Measurements from ENCODE around the gene CDH8.
"Not testable (repeated sequence)": the region's sequence is repeated elsewhere in the genome, so short reads cannot be mapped to it uniquely, and the experiment has no call there.

The CDH8 gene

GRCh38 chr16:61836804-61837393 is 199.3 kb downstream of the CDH8 start:
- no peak for DNase-seq

GRCh38 chr16:61834082-61834481 is 202.2 kb downstream of the CDH8 start:
- DNase-seq: no peak

DNA sequence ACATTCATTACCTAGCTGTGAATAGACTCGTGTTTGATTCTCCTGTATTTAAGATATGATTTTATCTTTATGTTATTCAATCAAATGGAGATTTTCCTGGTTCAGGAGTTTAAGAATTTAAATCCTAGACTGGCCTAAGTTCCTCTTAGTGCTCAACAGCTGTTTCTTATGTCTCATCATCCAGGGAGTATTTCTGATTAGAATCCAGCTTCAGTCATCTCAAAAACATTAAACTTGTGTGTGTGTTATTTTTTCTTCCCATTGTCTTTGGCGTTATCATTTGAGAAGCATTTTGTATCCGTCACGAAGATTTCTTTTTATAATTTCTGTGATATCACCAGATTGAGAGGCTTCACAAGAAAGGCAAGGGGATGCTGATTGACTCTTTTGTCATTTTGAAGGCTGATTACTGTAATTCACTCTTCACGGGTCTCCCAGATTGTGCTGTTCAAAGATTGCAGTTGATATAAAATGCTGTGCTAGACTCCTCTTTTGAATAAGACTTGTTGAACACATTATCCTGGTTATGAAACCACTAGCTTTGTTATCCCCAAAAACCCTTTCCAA is 204.8 kb downstream of the CDH8 start:
- no peak for DNase-seq

DNA sequence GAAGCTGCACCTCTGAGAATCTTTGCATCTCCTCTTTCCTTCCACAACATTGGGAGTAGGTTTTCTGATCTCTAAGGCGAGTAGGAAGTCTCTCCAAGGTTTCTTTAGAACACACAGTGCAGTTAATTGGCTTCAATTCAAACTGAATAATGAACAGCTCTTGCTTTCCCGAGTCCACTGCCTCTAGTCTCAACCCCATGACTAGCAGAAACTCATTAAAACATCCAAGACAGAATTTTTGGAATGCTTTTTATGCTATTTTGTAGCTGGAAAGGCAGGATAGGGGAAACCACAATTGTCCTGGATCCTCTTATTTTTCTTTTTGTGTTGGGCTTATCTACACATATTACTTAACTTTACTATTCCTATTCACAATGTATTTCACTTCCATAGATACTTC is 206.6 kb downstream of the CDH8 start:
- DNase-seq: no peak

- DNase-seq: no peak
Observed at GRCh38 chr16:61823326-61823725, 212.9 kb downstream of the CDH8 start.

DNA sequence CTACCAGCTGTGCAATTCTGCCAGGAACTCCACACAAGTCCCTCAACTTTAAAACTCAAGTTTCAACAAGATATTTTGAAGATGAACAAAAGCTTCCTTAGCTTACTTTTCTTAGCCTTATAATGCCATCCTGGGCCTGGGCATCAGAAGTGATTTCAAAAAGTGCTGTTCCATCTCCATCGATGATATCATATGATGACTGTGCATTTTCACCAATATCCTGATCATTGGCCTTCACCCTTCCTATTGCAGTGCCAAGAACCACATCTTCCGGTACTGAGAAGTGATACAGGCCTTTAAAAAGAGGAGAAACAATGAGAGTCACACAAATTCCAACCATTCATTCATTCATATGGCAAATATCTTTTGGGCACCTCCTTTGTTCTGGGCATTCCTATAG is 215.4 kb downstream of the CDH8 start:
- no peak for DNase-seq

- DNase-seq: no peak
Observed at GRCh38 chr16:61820398-61820797, 215.8 kb downstream of the CDH8 start.

GRCh38 chr16:61818850-61819249 is 217.4 kb downstream of the CDH8 start:
- DNase-seq: no peak

DNA sequence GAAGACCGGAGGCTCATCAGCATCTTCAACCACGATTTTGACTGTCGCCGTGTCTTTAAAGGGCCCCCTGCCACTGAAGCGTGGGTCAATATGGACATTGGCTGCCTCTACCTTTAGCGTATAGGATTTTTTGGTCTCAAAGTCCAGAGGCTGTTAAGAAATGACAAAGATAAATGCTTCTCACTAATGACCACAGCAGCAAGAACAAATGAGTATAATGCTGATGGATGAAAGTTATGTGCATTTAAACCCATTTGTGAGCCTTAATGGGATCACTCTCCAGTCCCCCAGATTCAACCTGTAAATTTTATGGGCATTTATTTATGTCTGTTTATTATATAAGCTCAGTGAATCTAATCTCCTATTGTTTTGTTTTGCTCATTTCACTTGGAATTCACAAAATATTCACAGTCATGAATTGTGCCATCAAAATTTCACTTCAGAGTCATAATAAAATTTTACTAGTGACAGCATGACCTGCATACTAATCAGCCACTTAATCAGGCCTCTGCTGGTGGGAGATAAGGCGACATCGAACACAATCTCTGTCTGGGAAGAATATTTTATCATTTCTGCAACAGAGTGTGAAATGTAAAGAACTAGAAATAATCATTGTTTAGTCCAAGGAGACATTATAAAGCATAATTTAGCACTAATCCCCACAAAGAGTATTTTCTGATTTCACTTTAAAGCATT is 218.5 kb downstream of the CDH8 start:
- no peak for DNase-seq

GRCh38 chr16:61814726-61815347 is 221.4 kb downstream of the CDH8 start:
- no peak for DNase-seq

DNA sequence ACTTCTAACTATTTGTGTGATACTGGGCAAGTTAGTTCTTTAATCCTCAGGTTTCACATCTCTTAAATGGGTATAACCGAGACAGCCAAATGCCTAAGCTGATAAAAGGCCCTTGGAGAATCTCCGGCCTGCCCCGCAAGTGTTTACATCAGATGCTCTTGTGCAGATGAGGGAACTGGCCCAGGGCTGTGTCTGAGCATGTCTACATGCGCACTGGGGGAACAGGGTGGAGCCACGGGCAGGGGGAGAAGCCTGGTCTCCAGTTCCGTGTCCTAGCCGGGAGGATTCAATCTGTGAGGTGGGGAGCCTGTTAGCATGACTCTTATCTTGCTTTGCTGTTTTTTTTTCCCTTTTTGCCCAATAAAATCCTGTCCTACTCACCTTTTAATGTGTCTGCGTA is 222.9 kb downstream of the CDH8 start:
- DNase-seq: no peak

DNA sequence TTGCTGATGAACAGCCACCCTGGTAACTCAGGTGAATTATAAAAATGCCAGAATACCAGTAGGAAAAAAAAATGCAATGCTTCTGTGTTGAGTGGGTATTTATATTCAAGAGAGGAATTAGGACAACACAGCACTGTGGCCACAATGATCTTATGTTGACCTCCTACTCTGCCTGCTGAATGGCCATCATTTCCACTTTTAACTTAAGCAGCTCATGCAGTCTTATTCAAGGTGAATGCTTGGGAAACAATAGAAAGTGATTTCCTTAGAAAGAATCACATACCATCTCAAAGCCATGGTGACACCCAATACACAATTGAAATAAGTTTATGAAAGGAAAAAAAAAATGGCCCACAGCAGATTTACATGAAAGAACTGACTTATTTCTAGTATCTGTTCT is 224.0 kb downstream of the CDH8 start:
- no peak for DNase-seq

DNA sequence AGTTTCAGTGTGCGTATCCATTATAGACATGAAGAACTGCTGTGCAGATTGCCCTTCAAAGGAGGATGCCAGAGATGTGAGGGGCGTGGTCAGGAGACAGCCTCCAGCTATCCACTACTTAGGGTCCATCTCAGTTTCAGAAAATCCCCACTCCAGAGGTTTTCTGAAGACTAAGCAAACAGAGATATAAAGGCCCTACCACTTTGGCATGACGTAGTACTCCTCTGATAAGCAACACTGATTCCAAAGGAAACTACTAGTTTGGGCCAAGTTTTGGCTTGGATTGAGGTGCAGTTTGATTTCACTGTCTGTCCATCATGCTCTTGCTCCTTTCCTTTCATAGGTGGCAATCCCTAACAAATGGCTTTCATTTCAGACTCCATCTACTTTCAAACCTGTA is 228.7 kb downstream of the CDH8 start:
- DNase-seq: no peak

DNA sequence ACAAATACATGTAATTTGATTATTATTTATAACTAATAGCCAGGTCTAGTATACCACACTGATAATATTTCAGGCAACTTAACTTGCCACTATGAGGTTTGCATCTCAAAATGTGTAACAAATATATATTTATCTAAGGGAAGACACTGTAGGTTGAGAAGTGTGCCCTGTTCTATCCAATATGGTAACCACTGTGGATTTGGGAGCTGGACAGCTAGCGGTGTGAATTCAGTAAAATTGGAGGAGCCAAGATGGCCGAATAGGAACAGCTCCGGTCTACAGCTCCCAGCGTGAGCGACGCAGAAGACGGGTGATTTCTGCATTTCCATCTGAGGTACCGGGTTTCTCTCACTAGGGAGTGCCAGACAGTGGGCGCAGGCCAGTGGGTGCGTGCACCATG is 235.0 kb downstream of the CDH8 start:
- not testable (repeated sequence) for DNase-seq

- no peak for DNase-seq
Observed at GRCh38 chr16:61798741-61799140, 237.5 kb downstream of the CDH8 start.

DNA sequence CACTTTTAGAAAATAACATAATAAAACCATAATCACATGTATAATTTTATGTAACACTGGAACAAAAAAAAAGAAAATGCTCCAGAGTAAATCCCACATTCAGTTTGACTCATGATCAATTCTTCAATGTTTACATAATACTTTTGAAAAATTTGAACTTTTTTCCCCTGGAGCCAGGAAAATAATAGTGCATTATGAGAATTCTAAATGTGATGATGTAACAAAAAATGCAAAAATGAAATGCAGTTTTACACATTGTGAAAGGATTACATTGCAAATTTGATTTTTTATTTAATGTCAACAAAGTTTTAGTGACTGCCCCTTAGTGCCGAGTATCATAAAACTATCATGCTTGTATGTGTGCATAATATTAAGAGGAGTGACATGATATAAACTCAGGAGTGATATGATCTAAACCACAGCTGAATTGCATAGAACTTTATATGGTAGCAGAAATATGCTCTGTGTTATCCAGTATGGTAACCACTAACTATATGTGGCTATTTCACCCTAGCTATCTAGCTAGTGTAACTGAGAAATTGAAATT is 238.2 kb downstream of the CDH8 start:
- DNase-seq: no peak

GRCh38 chr16:61797296-61797795 is 238.9 kb downstream of the CDH8 start:
- no peak for DNase-seq

GRCh38 chr16:61792194-61792909 is 243.9 kb downstream of the CDH8 start:
- DNase-seq: no peak

GRCh38 chr16:61791464-61791863 is 244.8 kb downstream of the CDH8 start:
- no peak for DNase-seq

GRCh38 chr16:61781855-61782254 is 254.4 kb downstream of the CDH8 start:
- not testable (repeated sequence) for DNase-seq

DNA sequence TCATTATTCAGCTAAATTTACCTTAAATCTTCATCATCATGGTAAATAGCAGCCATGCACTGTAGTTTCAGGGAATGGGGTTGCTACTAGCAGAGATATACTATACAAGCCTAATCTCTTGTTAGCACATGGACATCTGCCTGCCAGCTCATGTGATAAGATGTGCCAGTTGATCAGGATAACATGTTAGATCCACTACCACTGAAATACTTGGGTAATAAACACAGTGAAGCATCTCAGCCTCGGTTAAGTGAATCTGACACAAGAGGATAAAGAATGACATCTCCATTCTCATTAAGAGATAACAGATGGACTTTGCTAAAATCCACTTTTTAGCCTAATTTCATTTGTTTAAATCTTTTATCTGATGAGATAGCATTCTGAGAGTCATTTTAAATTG is 256.1 kb downstream of the CDH8 start:
- DNase-seq: no peak

DNA sequence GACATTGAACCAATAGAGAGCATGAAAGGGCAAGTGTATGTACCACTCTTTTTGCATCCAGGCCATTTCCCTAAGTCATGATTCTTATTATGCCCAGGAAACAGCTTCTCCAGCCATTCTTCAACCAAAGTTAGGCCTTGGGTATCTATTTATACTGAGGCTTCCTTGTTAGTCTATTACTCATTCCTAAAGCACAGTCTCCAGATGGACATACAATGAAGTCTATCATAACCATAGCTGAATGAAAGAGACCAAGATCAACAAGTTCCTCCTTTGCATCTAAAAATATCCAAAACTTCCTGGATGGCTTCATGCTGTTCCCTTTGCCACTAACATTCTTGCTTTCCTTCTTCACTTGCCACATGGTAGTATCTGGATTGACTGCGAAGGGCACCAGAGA is 265.9 kb downstream of the CDH8 start:
- DNase-seq: no peak

DNA sequence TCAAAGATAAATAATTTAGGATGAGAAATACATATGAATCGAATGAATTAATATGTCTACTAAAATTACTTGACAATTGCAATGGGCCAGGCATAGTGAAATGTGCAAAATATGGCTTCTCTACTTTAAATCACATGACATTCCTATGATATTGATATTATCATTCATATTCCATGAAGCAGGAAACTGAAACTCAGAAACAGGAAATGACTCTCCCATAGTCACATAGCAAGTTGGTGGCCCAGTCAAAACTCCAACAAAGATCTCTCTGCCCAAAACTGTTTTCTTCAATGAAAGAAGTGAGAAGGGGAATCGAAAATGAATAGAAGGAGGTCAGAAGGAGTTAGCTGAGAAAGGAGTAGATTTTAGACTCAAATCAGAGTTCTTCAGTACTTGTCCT is 272.2 kb downstream of the CDH8 start:
- DNase-seq: no peak
